ENCODE measurements around the gene STX7.
"Not testable (repeated sequence)": the region's sequence is repeated elsewhere in the genome, so short reads cannot be mapped to it uniquely, and the experiment has no call there.

The STX7 gene

GRCh38 chr6:132512638-132513632, at the start of gene STX7:
STX7 (minus strand) TSS chr6:132513116; CDS start chr6:132503530, 9,586 bp downstream.
- DNase-seq = peak; percentile 93 to 94 (median 94)

DNA sequence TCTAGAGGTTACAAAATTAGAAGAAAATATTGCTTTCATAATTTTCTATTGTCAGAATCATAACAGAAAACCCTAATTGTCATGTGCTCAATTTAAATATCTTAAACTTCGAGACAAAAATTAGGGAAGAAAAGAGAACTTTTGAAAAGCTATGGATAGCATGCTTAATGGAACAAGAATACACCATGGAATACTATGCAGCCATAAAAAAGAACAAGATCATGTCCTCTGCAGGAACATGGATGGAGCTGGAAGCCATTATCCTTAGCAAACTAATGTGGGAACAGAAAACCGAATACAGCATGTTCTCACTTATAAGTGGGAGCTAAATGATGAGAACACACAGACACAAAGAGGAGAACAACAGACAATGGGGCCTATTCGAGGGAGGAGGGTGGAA, 47.2 kb upstream of the STX7 start:
- DNase-seq = not testable (repeated sequence)

DNA sequence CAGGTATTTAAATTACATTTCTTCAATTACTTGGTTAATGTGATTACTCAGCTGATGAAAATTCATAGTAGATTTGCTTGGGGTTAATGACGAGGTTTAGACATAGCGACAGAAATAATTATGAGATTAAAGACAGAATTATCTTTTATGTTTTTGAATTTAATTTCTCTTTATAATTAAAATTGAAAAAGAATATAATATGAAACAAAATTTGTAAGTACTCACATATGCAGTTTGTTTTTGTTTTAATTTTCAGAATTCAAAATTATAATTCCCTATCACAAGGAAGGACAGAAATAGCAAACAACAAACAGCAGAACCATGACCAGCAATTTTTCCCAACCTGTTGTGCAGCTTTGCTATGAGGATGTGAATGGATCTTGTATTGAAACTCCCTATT, 39.5 kb upstream of the STX7 start, which contains the start of gene TAAR8:
Gene TAAR8, plus strand, starts transcription at position 301 of the 400 bp plus-strand sequence. Its CDS starts 21 bp downstream, at position 322.
- no peak for DNase-seq

- no peak for DNase-seq
Observed at GRCh38 chr6:132551214-132551613, 38.3 kb upstream of the STX7 start.

DNA sequence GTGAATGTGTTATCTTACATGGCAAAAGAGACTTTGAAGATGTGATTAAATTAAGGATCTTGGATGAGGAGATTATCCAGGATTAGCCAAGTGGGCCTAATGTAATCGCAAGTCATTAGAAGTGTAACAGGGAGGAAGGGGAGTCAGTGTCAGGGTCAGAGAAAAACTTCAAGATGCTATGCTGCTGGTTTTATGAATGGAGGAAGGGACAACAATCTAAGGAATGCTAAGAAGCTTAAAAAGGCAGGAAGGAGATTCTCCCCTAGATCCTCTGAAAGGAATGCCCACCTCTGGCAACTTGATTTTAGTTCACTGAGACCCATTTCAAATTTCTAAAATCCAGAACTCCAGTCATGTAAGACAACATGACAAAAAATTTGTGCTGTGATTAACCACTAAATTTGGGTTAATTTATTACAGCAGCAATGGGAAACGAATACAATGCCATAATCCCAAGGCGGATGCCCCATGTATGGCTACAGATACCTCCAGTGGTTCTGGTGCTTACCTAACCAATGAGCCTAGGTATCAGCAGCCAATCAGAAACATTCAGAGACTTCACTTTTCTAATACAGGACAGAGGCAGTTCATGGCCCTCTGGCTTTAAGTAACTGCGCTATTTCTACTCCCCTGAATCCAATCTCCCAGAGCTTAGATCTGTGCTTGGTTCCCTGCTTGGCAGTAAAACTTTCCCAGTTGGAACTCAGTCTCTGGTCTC, 36.0 kb upstream of the STX7 start:
- DNase-seq = no peak

DNA sequence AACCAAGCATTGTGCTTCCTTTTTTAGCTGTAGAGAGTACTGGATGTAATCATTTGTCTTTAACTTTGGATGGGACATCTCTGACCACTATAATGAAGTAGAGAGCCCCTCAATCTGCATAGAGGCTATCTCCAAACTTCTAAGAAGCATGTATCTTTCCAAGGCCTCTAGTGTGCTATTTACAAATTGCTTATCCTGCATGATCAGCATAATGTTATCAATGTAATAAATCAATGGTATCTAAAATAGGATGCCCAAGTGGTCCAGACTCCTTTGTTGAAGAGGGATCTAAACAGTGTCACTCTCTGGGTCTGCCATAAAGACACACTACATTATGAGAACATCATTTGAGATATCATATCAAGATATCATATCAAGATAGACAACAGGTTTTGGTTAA, 31.9 kb upstream of the STX7 start:
- no peak for DNase-seq

- DNase-seq = no peak
Observed at GRCh38 chr6:132537977-132538376, 25.1 kb upstream of the STX7 start, which contains the start of gene TAAR9. TAAR9 (plus strand) TSS chr6:132538277; CDS start chr6:132538290, 13 bp downstream.

DNA sequence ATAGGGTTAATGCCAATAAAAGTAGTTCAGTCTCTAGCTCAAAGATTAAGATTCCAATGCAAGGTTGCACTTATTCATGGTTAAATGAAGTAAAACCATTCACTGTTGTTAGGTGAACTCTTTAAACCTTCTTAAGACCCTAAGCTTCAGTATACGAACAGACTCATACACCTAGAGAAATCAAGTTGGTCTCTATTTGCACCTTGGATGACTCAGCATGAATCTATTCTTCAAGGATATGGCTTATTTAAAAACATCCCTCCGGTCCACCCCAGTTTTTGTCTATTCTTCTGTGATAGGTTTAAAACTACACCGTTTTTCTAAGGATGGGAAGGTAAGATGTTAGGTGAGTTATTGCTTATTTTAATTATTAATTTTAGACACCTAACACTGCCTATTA, 24.2 kb upstream of the STX7 start:
- DNase-seq = no peak

DNA sequence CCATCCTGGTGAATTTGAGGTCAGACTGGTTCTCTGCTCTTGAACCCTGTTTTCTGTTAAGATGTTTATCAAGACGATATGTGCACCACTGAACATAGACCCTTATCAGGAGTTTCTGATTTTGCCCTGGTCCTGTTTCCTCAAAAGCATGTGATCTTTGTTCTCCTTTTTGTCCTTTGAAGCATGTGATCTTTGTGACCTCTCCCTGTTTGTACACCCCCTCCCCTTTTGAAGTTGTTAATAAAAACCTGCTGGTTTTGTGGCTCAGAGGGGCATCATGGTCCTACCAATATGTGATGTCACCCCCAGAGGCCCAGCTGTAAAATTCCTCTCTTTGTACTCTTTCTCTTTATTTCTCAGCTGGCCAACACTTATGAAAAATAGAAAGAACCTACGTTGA, 21.6 kb upstream of the STX7 start:
- DNase-seq = not testable (repeated sequence)

DNA sequence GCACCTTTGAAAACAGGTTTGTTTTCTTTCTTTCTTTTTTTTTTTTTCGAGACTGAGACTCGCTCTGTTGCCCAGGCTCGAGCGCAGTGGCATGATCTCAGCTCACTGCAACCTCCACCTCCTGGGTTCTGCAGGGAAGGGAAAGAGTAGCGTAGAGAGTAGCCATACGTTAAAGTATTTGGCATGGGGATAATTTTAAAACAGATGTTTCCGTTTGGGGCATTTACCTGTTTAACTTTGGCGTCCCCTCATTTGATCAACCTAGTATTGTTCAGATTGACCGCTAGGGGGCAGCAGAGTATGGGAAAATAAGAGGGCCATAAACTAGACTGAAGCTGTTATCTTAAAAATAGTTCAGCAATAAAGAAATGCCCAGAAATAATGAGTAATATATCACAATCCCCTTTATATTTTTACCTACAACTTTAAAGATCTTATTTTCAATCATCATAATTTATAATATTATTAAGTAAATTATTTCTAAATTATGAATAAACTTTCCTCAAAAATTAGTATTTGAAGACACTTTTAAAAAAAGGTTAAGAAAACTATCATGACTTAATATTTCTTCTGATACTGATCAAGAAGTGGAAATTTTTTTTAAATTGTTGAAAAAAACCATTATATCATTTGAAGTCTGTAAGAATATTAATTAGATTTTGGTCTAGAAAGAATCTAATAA, 17.5 kb upstream of the STX7 start:
- peak; percentile 73 to 86 (median 80) for DNase-seq

- DNase-seq = peak; percentile 21 to 32 (median 31)
Observed at GRCh38 chr6:132527791-132528190, 14.9 kb upstream of the STX7 start.

- no peak for DNase-seq
Observed at GRCh38 chr6:132526461-132526860, 13.5 kb upstream of the STX7 start.

- DNase-seq = no peak
Observed at GRCh38 chr6:132525866-132526265, 12.9 kb upstream of the STX7 start.

DNA sequence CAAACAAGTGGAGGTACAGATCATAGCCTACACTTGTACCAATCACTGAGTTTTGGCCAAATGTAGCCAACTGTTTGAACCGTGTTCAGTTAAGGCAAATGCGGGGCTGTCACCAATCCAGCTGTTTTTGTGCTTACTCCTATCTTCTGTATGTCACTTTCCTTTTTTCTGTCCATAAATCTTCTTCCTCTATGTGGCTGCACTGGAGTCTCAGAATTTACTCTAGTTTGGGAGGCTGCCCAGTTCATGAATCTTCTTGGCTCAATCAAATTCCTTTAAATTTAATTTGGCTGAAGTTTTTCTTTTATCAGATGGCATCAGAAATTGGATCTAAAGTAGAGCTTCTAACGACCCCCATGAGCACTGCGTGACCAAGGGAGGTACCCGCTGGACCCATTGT, 11.7 kb upstream of the STX7 start:
- DNase-seq = no peak

GRCh38 chr6:132520953-132521352, 8.0 kb upstream of the STX7 start:
- no peak for DNase-seq

DNA sequence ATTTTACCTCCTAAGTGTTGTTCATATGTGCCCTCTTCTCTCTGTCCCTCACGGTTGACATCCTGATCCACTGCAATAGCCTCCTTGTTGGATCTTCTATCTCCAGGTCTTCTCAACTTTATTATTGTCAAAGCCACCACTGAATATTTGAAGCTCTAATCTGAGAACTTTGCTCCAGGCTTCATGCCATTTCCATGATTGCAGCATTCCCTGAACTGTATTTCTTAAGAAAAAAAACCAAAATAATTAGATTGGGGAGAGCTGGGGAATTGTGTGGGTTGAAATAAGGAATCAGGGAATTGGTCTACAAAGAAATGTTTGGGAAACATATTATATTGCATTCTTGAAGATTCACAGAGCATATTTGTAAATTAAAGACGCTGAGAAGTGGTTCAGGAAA, 2.5 kb upstream of the STX7 start:
- DNase-seq = no peak

DNA sequence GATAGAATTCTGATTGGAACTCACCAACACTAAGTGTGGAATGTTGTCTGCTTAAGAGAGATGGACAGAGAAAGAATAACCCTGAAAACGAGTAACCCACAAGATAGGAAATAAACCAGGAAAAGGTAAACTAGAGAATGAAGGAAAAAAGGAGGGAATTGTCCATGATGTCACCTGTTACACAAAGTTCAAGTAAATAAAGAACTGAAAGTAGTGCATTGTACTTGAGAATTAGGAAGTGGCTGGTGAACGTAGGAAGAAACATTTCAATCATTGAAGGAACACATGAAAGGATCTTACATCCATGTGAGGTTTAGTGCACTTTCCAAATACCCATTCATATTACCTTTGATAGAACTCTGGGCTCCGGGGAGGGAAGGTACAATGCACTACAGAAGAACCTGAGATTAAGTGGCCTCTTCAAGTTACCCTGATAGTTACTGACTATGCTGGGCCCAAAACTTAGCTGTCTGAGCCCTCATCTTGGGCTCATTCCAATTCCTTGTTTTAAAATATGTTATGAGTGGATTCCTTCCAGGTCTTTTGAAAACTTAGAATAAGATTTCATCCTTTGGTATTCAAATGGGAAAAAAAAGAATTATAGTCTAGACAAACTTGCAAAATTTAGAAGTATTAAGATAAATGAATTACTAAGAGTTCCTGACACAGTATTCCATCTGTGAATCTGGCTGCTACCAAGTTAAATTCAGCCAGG, 1.1 kb upstream of the STX7 start:
- peak; percentile 45 to 72 (median 71) for DNase-seq

DNA sequence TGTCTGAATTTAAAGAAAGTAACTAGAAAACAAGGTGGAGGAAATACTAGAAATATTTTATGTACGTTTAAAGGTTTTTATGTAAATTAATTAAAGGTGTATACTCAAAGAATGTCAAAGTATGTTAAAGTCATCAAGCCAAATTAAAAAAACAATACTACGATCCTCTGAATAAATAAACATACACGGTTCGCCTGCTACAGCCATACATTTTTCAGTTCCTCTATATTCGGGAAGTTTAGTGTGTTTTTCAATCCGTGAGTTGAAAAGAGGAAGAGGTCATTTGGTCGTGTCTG, 626 bp downstream of the STX7 start:
- no peak for DNase-seq

DNA sequence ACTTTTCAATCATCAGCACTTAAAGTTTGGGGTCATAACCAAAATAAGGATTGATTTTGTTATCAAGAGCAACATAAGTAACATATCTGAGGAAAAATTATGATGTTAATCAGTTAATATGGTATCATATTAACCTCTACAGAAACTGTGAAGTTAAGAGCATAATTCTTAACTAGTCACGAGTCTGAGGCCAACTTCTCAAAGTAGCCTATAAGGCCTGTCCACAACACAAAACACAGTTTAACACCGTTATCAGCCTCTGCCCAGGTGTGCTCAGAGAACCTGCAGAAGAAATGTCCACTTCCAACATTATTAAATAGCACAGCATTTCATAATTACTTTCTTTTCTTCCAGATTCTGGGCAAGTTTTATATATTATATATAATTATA, 1.1 kb downstream of the STX7 start:
- no peak for DNase-seq

DNA sequence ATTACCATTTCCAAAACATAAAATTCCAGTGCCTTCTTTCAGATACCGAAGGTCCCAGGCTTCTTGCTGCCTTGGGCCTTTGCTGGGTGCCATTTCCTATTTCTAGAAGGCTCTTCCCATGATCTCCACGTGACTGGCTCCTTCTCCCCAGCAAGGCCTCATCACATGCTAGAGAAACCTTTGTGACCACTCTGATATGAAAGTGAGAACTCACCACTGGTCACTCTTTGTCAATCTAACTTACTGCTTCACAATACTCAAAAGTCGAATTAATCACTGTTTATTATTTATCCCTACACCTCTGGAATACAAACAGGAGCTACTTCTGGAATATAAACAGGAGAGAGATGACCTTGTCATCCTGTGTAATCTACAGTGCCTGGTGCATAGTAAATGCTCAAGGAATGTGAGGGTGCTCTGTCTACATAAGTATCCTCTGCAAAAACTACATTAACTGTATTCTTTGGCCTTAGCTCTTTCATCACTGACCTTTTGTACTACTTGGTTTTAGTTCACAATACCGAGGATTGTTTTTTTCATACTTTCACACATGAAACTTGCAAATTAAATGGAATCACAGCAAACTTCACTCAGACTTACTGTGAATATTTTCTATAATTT, 1.6 kb downstream of the STX7 start:
- peak; percentile 53 to 62 (median 58) for DNase-seq

GRCh38 chr6:132506869-132507808, 5.8 kb downstream of the STX7 start:
- no peak for DNase-seq

All from suppressor macrophage treated with lipopolysaccharide for 1 hour (primary cell).